ENCODE measurements around the gene PAPPA. TPM values are rescaled to one million over a fixed set of nuclear protein-coding genes. Genes with fewer than 3 reads are reported as not detected.

The PAPPA gene
- total and polyA plus RNA-seq, 7 experiments from 2014 or later: 0.07 to 0.64 (median 0.48) TPM; not detected in 4

GRCh38 chr9:116166713-116167112, 13.1 kb downstream of the PAPPA start:
- Mint-ChIP-seq H3K4me3 (no peak overlapping the region), H3K36me3 (no peaks in the 10 kb centered on the region), H3K27me3 (peaks cover 0 to 9% (median under 1%) of the 10 kb centered on the region in 5 donors), H3K4me1 (no peaks in the 10 kb centered on the region), H3K27ac (no peak overlapping the region), H3K9me3 (peaks cover 0 to 14% (median 0%) of the 10 kb centered on the region in 11 donors)
- Histone ChIP-seq H3K4me3 (ENCODE audit: low read length) (no peak overlapping the region), H3K4me1 (ENCODE audit: control insufficient read depth in 2 of 2, insufficient read depth in 2 of 2, low read length in 2 of 2) (no peaks in the 10 kb centered on the region), H3K27ac (ENCODE audit: low read depth, low read length) (no peak overlapping the region), H3K36me3 (ENCODE audit: control insufficient read depth in 2 of 3, insufficient read depth in 3 of 3, low read length in 3 of 3) (no peaks in the 10 kb centered on the region), H3K27me3 (ENCODE audit: control insufficient read depth in 2 of 2, insufficient read depth in 2 of 2, low read length in 2 of 2) (no peaks in the 10 kb centered on the region), H3K9me3 (ENCODE audit: control insufficient read depth in 2 of 3, low read length in 3 of 3) (no peaks in the 10 kb centered on the region)
- intact Hi-C loops (cut with micrococcal nuclease): no loop called here
- CTCF ChIA-PET: no interaction called here
- POLR2A ChIA-PET: no interaction called here
- no peak for ATAC-seq
- no peak for DNase-seq

GRCh38 chr9:116168231-116168630, 14.6 kb downstream of the PAPPA start:
- DNase-seq: no peak
- Mint-ChIP-seq H3K27ac (no peak overlapping the region), H3K9me3 (peaks cover 0 to 18% (median under 1%) of the 10 kb centered on the region in 11 donors), H3K36me3 (no peaks in the 10 kb centered on the region), H3K4me1 (no peaks in the 10 kb centered on the region), H3K27me3 (peaks cover 0 to 11% (median 4%) of the 10 kb centered on the region in 5 donors), H3K4me3 (no peak overlapping the region)
- H3K9me3 ChIP-seq (ENCODE audit: control insufficient read depth in 2 of 3, low read length in 3 of 3): no peaks in the 10 kb centered on the region
- H3K4me3 ChIP-seq (ENCODE audit: low read length): no peak overlapping the region
- intact Hi-C loops (cut with micrococcal nuclease): no loop called here
- ATAC-seq: no peak
- ChIA-PET CTCF (no interaction called here), POLR2A (no interaction called here)
- H3K27ac ChIP-seq (ENCODE audit: low read depth, low read length): no peak overlapping the region
- no peaks in the 10 kb centered on the region for H3K36me3 ChIP-seq (ENCODE audit: control insufficient read depth in 2 of 3, insufficient read depth in 3 of 3, low read length in 3 of 3)
- H3K27me3 ChIP-seq (ENCODE audit: control insufficient read depth in 2 of 2, insufficient read depth in 2 of 2, low read length in 2 of 2): no peaks in the 10 kb centered on the region
- H3K4me1 ChIP-seq (ENCODE audit: control insufficient read depth in 2 of 2, insufficient read depth in 2 of 2, low read length in 2 of 2): no peaks in the 10 kb centered on the region

GRCh38 chr9:116172216-116172615, 18.6 kb downstream of the PAPPA start:
- CTCF ChIA-PET: no interaction called here
- Histone ChIP-seq H3K27me3 (ENCODE audit: control insufficient read depth in 2 of 2, insufficient read depth in 2 of 2, low read length in 2 of 2) (no peaks in the 10 kb centered on the region), H3K27ac (ENCODE audit: low read depth, low read length) (no peak overlapping the region), H3K36me3 (ENCODE audit: control insufficient read depth in 2 of 3, insufficient read depth in 3 of 3, low read length in 3 of 3) (no peaks in the 10 kb centered on the region), H3K4me1 (ENCODE audit: control insufficient read depth in 2 of 2, insufficient read depth in 2 of 2, low read length in 2 of 2) (no peaks in the 10 kb centered on the region), H3K4me3 (ENCODE audit: low read length) (no peak overlapping the region), H3K9me3 (ENCODE audit: control insufficient read depth in 2 of 3, low read length in 3 of 3) (no peaks in the 10 kb centered on the region)
- Mint-ChIP-seq H3K4me3 (no peak overlapping the region), H3K4me1 (no peaks in the 10 kb centered on the region), H3K27me3 (peaks cover 0 to 11% (median 6%) of the 10 kb centered on the region in 5 donors), H3K9me3 (peaks cover 0 to 5% (median 2%) of the 10 kb centered on the region in 11 donors), H3K36me3 (no peaks in the 10 kb centered on the region), H3K27ac (no peak overlapping the region)
- no peak for DNase-seq
- POLR2A ChIA-PET: no interaction called here
- no peak for ATAC-seq
- intact Hi-C loops (cut with micrococcal nuclease): no loop called here

- Mint-ChIP-seq H3K27ac (no peak overlapping the region), H3K36me3 (no peaks in the 10 kb centered on the region), H3K9me3 (peaks cover 0 to 5% (median 2%) of the 10 kb centered on the region in 11 donors), H3K4me3 (no peak overlapping the region), H3K27me3 (peaks cover 0 to 11% (median 6%) of the 10 kb centered on the region in 5 donors), H3K4me1 (no peaks in the 10 kb centered on the region)
- H3K4me3 ChIP-seq (ENCODE audit: low read length): no peak overlapping the region
- H3K9me3 ChIP-seq (ENCODE audit: control insufficient read depth in 2 of 3, low read length in 3 of 3): no peaks in the 10 kb centered on the region
- intact Hi-C loops (cut with micrococcal nuclease): no loop called here
- CTCF ChIA-PET: no interaction called here
- no peaks in the 10 kb centered on the region for H3K36me3 ChIP-seq (ENCODE audit: control insufficient read depth in 2 of 3, insufficient read depth in 3 of 3, low read length in 3 of 3)
- H3K4me1 ChIP-seq (ENCODE audit: control insufficient read depth in 2 of 2, insufficient read depth in 2 of 2, low read length in 2 of 2): no peaks in the 10 kb centered on the region
- H3K27me3 ChIP-seq (ENCODE audit: control insufficient read depth in 2 of 2, insufficient read depth in 2 of 2, low read length in 2 of 2): no peaks in the 10 kb centered on the region
- DNase-seq: no peak
- ATAC-seq: no peak
- H3K27ac ChIP-seq (ENCODE audit: low read depth, low read length): no peak overlapping the region
- POLR2A ChIA-PET: no interaction called here
These were observed 20.8 kb downstream of the PAPPA start for GRCh38 chr9:116174347-116174746.

- no peak for ATAC-seq
- Histone ChIP-seq H3K36me3 (ENCODE audit: control insufficient read depth in 2 of 3, insufficient read depth in 3 of 3, low read length in 3 of 3) (no peaks in the 10 kb centered on the region), H3K27me3 (ENCODE audit: control insufficient read depth in 2 of 2, insufficient read depth in 2 of 2, low read length in 2 of 2) (no peaks in the 10 kb centered on the region), H3K9me3 (ENCODE audit: control insufficient read depth in 2 of 3, low read length in 3 of 3) (no peaks in the 10 kb centered on the region), H3K4me3 (ENCODE audit: low read length) (no peak overlapping the region), H3K4me1 (ENCODE audit: control insufficient read depth in 2 of 2, insufficient read depth in 2 of 2, low read length in 2 of 2) (no peaks in the 10 kb centered on the region), H3K27ac (ENCODE audit: low read depth, low read length) (no peak overlapping the region)
- CTCF ChIA-PET: no interaction called here
- peaks cover 0 to 5% (median 2%) of the 10 kb centered on the region in 11 donors for H3K9me3 Mint-ChIP-seq
- DNase-seq: no peak
- no peaks in the 10 kb centered on the region for H3K4me1 Mint-ChIP-seq
- no peaks in the 10 kb centered on the region for H3K36me3 Mint-ChIP-seq
- H3K4me3 Mint-ChIP-seq: no peak overlapping the region
- no peak overlapping the region for H3K27ac Mint-ChIP-seq
- peaks cover 2 to 12% (median 5%) of the 10 kb centered on the region in 5 donors for H3K27me3 Mint-ChIP-seq
- intact Hi-C loops (cut with micrococcal nuclease): no loop called here
- POLR2A ChIA-PET: no interaction called here
These were observed 22.0 kb downstream of the PAPPA start for GRCh38 chr9:116175614-116176013.

- H3K4me3 Mint-ChIP-seq: no peak overlapping the region
- Histone ChIP-seq H3K27me3 (ENCODE audit: control insufficient read depth in 2 of 2, insufficient read depth in 2 of 2, low read length in 2 of 2) (no peaks in the 10 kb centered on the region), H3K4me1 (ENCODE audit: control insufficient read depth in 2 of 2, insufficient read depth in 2 of 2, low read length in 2 of 2) (no peaks in the 10 kb centered on the region), H3K36me3 (ENCODE audit: control insufficient read depth in 2 of 3, insufficient read depth in 3 of 3, low read length in 3 of 3) (no peaks in the 10 kb centered on the region), H3K9me3 (ENCODE audit: control insufficient read depth in 2 of 3, low read length in 3 of 3) (no peaks in the 10 kb centered on the region), H3K4me3 (ENCODE audit: low read length) (no peak overlapping the region), H3K27ac (ENCODE audit: low read depth, low read length) (no peak overlapping the region)
- intact Hi-C loops (cut with micrococcal nuclease): no loop called here
- H3K27ac Mint-ChIP-seq: no peak overlapping the region
- CTCF ChIA-PET: no interaction called here
- peaks cover 0 to 3% (median 0%) of the 10 kb centered on the region in 11 donors for H3K9me3 Mint-ChIP-seq
- peaks cover 0 to under 1% (median 0%) of the 10 kb centered on the region in 7 donors for H3K4me1 Mint-ChIP-seq
- H3K36me3 Mint-ChIP-seq: no peaks in the 10 kb centered on the region
- POLR2A ChIA-PET: no interaction called here
- DNase-seq (no peak), ATAC-seq (no peak)
- H3K27me3 Mint-ChIP-seq: peaks cover 0 to 6% (median 2%) of the 10 kb centered on the region in 5 donors
These were observed 25.1 kb downstream of the PAPPA start for GRCh38 chr9:116178481-116179211.

GRCh38 chr9:116179568-116179967, 26.0 kb downstream of the PAPPA start:
- H3K27ac ChIP-seq (ENCODE audit: low read depth, low read length): no peak overlapping the region
- Mint-ChIP-seq H3K36me3 (no peaks in the 10 kb centered on the region), H3K4me1 (peaks cover 0 to 2% (median 0%) of the 10 kb centered on the region in 7 donors), H3K9me3 (peaks cover 0 to 3% (median 0%) of the 10 kb centered on the region in 11 donors), H3K27me3 (peaks cover 0 to 8% (median 2%) of the 10 kb centered on the region in 5 donors), H3K4me3 (no peak overlapping the region), H3K27ac (peak overlapping the region in 1 of 9 donors; percentile 36)
- no peaks in the 10 kb centered on the region for H3K9me3 ChIP-seq (ENCODE audit: control insufficient read depth in 2 of 3, low read length in 3 of 3)
- DNase-seq (no peak), ATAC-seq (no peak)
- intact Hi-C loops (cut with micrococcal nuclease): no loop called here
- H3K4me3 ChIP-seq (ENCODE audit: low read length): no peak overlapping the region
- H3K36me3 ChIP-seq (ENCODE audit: control insufficient read depth in 2 of 3, insufficient read depth in 3 of 3, low read length in 3 of 3): no peaks in the 10 kb centered on the region
- no peaks in the 10 kb centered on the region for H3K4me1 ChIP-seq (ENCODE audit: control insufficient read depth in 2 of 2, insufficient read depth in 2 of 2, low read length in 2 of 2)
- POLR2A ChIA-PET: interaction anchor here (0.6 kb wide), 1 partner anchor 8 kb away, joined by 9 read pairs; no protein-coding TSS in a partner anchor
- CTCF ChIA-PET: no interaction called here
- no peaks in the 10 kb centered on the region for H3K27me3 ChIP-seq (ENCODE audit: control insufficient read depth in 2 of 2, insufficient read depth in 2 of 2, low read length in 2 of 2)
